Endothelial cell of coronary artery (primary cell): ENCODE results near the gene JADE3. TPM values are rescaled to one million over a fixed set of nuclear protein-coding genes. Genes with fewer than 3 reads are reported as not detected.

Source experiments
- total RNA-seq: library from RNA; depleted of rRNA; stranded (reverse); fragments of >200 nt; gene quantifications from 2 replicates; pipeline ENCODE4 v1.2.3, GENCODE V29; 2014

JADE3 gene
- total RNA-seq: 9.8 and 11.2 TPM in 2 replicates

GRCh38 chrX:46912098-46912602 lies at the start of gene JADE3:
TSS of gene JADE3 (plus strand) at chrX:46912421. CDS start at chrX:46984895, 72,474 bp downstream.

DNA sequence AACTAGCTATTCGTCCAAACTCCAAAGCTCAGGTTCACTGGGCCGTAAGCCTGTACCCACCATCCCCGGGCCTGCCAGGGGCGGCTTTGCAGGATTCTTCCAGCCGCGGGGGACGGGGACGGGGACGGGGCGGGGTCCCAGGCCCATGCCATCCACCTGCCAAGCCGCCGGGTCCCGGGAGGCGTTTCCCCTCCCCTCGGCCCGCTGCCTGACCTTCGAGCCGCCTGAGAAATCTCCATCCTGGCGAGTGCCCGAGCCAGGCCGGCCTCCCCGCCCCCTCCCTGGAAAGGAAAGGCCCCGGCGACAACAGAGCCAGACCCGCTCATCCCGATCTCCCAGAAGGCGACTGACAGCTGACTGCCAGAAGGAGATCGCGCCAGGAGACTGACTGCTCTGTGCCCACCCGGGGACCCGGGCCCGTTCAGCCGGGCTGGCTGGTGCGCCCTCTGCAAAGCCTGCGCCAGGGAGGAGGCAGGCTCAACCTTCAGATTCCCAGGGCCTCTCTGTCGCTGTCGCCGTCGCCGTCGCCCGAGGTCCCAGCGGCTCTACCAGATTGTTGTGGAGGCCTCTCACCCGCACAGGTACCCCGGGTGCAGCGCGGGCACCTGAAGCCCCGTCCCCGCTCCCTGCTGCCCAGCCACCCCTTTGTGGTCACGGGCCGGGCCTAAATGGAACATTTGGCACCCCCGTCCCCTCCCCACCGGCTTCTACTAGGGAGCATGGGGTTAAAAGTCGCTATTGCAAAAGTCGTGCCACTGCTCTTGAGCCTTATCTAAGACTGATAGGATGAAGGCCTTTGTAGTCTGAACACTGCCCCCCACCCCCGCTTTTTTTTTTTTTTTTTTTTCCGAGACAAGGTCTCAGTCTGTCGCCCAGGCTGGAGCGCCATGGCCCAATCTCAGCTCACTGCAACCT lies 166.2 kb downstream of the JADE3 start, which contains the start of gene RGN:
RGN (plus strand) TSS at position 315 of the 915 bp plus-strand sequence. CDS start 2,702 bp downstream, outside the sequence.

Other genes starting within 250 kb of the JADE3 start
- 24.7 and 37.3 TPM in 2 replicates for gene SLC9A7, start 153.3 kb upstream of the JADE3 start, total RNA-seq
- gene RP2, start 75.4 kb upstream of the JADE3 start, total RNA-seq: 21.9 and 30.0 TPM in 2 replicates
- gene RGN, start 166.0 kb downstream of the JADE3 start, total RNA-seq: 0.27 and 0.66 TPM in 2 replicates
- 59.5 and 64.7 TPM in 2 replicates for gene NDUFB11, start 232.3 kb downstream of the JADE3 start, total RNA-seq
- 62.1 and 67.9 TPM in 2 replicates for gene RBM10, start 232.8 kb downstream of the JADE3 start, total RNA-seq